ENCODE results near the gene ARAP3. TPM values are rescaled to one million over a fixed set of nuclear protein-coding genes. Genes with fewer than 3 reads are reported as not detected.
A peak's percentile ranks its signal among the peaks of the same experiment; 100 is the strongest.

Gene ARAP3
- total and polyA plus RNA-seq, 3 donors from 2014 or later, result 4.0 to 4.8 (median 4.1) TPM

- no peak overlapping the region for H3K4me3 ChIP-seq
- no peaks in the 10 kb centered on the region for H3K36me3 ChIP-seq (ENCODE audit: low read depth, missing control alignments)
- intact Hi-C loops (cut with DNase I; ENCODE audit: low total_unique reads), result no loop called here
- no peak for DNase-seq
- H3K9me3 ChIP-seq, result no peaks in the 10 kb centered on the region
- no peak for TF ChIP-seq POLR2A (IDR thresholded peaks at IDR 0.05)
- no peak for TF ChIP-seq CTCF (IDR thresholded peaks at IDR 0.05)
- WGBS, 2 donors, result 89 to 90% methylated on average over 7 of the region's 7 CpGs
- H3K27me3 ChIP-seq, result no peaks in the 10 kb centered on the region
- H3K27ac ChIP-seq, result no peak overlapping the region
- H3K4me1 ChIP-seq, result peaks cover 5% of the 10 kb centered on the region
Observed at GRCh38 chr5:141655020-141655419, 27.0 kb downstream of the ARAP3 start.

GRCh38 chr5:141654298-141654697 lies 27.7 kb downstream of the ARAP3 start:
- DNase-seq, result no peak
- Histone ChIP-seq H3K36me3 (ENCODE audit: low read depth, missing control alignments) (no peaks in the 10 kb centered on the region), H3K9me3 (no peaks in the 10 kb centered on the region), H3K4me3 (no peak overlapping the region), H3K4me1 (peaks cover 5% of the 10 kb centered on the region), H3K27ac (no peak overlapping the region), H3K27me3 (no peaks in the 10 kb centered on the region)
- intact Hi-C loops (cut with DNase I; ENCODE audit: low total_unique reads), result no loop called here
- whole genome bisulfite sequencing, 2 donors, result 88 to 94% methylated on average over 2 of the region's 2 CpGs
- no peak for TF ChIP-seq POLR2A (IDR thresholded peaks at IDR 0.05)
- no peak for TF ChIP-seq CTCF (IDR thresholded peaks at IDR 0.05)

GRCh38 chr5:141651728-141652105 lies 30.3 kb downstream of the ARAP3 start:
- intact Hi-C loops (cut with DNase I; ENCODE audit: low total_unique reads), result no loop called here
- no peaks in the 10 kb centered on the region for H3K36me3 ChIP-seq (ENCODE audit: low read depth, missing control alignments)
- DNase-seq, result no peak
- no peaks in the 10 kb centered on the region for H3K9me3 ChIP-seq
- 49 to 52% methylated on average over 8 to 9 of the region's 9 CpGs for WGBS, 2 donors
- peaks cover 5% of the 10 kb centered on the region for H3K4me1 ChIP-seq
- H3K4me3 ChIP-seq, result peak overlapping the region; percentile 44 to 59
- no peak for TF ChIP-seq CTCF (IDR thresholded peaks at IDR 0.05)
- TF ChIP-seq POLR2A (IDR thresholded peaks at IDR 0.05), result no peak
- H3K27ac ChIP-seq, result no peak overlapping the region
- H3K27me3 ChIP-seq, result no peaks in the 10 kb centered on the region

- Histone ChIP-seq H3K4me1 (peaks cover 5% of the 10 kb centered on the region), H3K36me3 (ENCODE audit: low read depth, missing control alignments) (no peaks in the 10 kb centered on the region), H3K4me3 (peak within 1 kb of the TSS; percentile 44 to 59), H3K27me3 (no peaks in the 10 kb centered on the region), H3K9me3 (no peaks in the 10 kb centered on the region), H3K27ac (no peak within 1 kb of the TSS)
- DNase-seq, result peak; percentile 90
- intact Hi-C loops (cut with DNase I; ENCODE audit: low total_unique reads), result no loop called here
- no peak for TF ChIP-seq CTCF (IDR thresholded peaks at IDR 0.05)
- TF ChIP-seq POLR2A (IDR thresholded peaks at IDR 0.05), result no peak
- WGBS, 2 donors, result 4 to 17% methylated on average over 14 to 50 of the region's 50 CpGs
Observed at GRCh38 chr5:141650851-141651727, 30.9 kb downstream of the ARAP3 start, which contains the start of gene FCHSD1. Gene FCHSD1, minus strand, starts transcription at chr5:141651418. Its CDS starts 50 bp downstream, at chr5:141651368.

- intact Hi-C loops (cut with DNase I; ENCODE audit: low total_unique reads), result no loop called here
- Histone ChIP-seq H3K4me1 (peaks cover 5% of the 10 kb centered on the region), H3K4me3 (no peak overlapping the region), H3K9me3 (no peaks in the 10 kb centered on the region), H3K27me3 (no peaks in the 10 kb centered on the region), H3K36me3 (ENCODE audit: low read depth, missing control alignments) (no peaks in the 10 kb centered on the region), H3K27ac (no peak overlapping the region)
- no peak for DNase-seq
- no peak for TF ChIP-seq CTCF (IDR thresholded peaks at IDR 0.05)
- no peak for TF ChIP-seq POLR2A (IDR thresholded peaks at IDR 0.05)
Observed at GRCh38 chr5:141649972-141650371, 32.1 kb downstream of the ARAP3 start.

All from testis (tissue), 3 donors.